H1 (cell line): ENCODE data around the gene RRM1. TPM values are rescaled to one million over a fixed set of nuclear protein-coding genes. Genes with fewer than 3 reads are reported as not detected.

Source experiments
- CTCF ChIA-PET: fragments of 300-600 bp; sonication (Branson Sonifier 250); formaldehyde crosslinking; loops from one replicate; lab custom pipeline; 2021; ENCODE audit not compliant: partially characterized antibody; lab: Charles Lee
- POLR2A ChIA-PET: fragments of 300-600 bp; sonication (Branson Sonifier 250); formaldehyde crosslinking; loops from one replicate; lab custom pipeline; 2021; ENCODE audit warnings: inconsistent platforms; ENCODE audit not compliant: partially characterized antibody; lab: Charles Lee
- DNase-seq, 2 experiments: peaks; one replicate each; pipeline versions ENCODE4 v3.0.0 to v3.0.0-alpha.2; 2010 to 2022; ENCODE audit warnings: low spot score in 2 of 2, low read depth in 1 of 2, mixed read lengths in 1 of 2
- FAIRE-seq: peaks from 2 replicates; lab custom pipeline; 2011; peaks lifted over from hg19 to GRCh38; lab: Jason Lieb, UNC
- H2AFZ ChIP-seq: 2 replicates; pipeline ENCODE4 v1.8.1; 2012; ENCODE audit warnings: low read length, inconsistent platforms
- H2AK5ac ChIP-seq: 2 replicates; pipeline ENCODE4 v1.6.1; 2013; ENCODE audit warnings: low read depth, low read length
- H2BK120ac ChIP-seq: replicated peaks from 2 replicates; pipeline ENCODE3; 2013; ENCODE audit warnings: low read depth, low read length, inconsistent platforms
- H2BK12ac ChIP-seq: 2 replicates; pipeline ENCODE4 v1.6.1; 2013; ENCODE audit warnings: low read depth, low read length
- H2BK15ac ChIP-seq: 2 replicates; pipeline ENCODE4 v1.6.1; 2013; ENCODE audit warnings: low read length
- H2BK20ac ChIP-seq: 2 replicates; pipeline ENCODE4 v1.6.1; 2013; ENCODE audit warnings: low read length
- H2BK5ac ChIP-seq: 2 replicates; pipeline ENCODE4 v1.6.1; 2013; ENCODE audit warnings: low read depth, low read length
- H3K14ac ChIP-seq: 2 replicates; pipeline ENCODE4 v1.6.1; 2013; ENCODE audit warnings: inconsistent platforms; ENCODE audit not compliant: insufficient read length
- H3K18ac ChIP-seq: 2 replicates; pipeline ENCODE4 v1.6.1; 2013; ENCODE audit warnings: low read length; ENCODE audit errors: extremely low read depth
- H3K23ac ChIP-seq: 2 replicates; pipeline ENCODE4 v1.6.1; 2013; ENCODE audit warnings: inconsistent platforms; ENCODE audit not compliant: insufficient read length
- H3K23me2 ChIP-seq: 2 replicates; pipeline ENCODE4 v1.6.1; 2013; ENCODE audit warnings: low read depth, low read length
- H3K27ac ChIP-seq: 2 replicates; pipeline ENCODE4 v1.6.1; 2011; ENCODE audit warnings: low read depth, low read length, inconsistent platforms
- H3K27me3 ChIP-seq, 4 experiments: replicated peaks in 1 of 4; 1 replicate in 1 of 4; 2 replicates in 3 of 4; pipeline versions ENCODE4 v1.6.1 to v1.8.1; 2011 to 2013; ENCODE audit warnings: low read length in 3 of 4, mild to moderate bottlenecking in 3 of 4, inconsistent platforms in 2 of 4, mixed read lengths in 2 of 4, moderate library complexity in 1 of 4; ENCODE audit not compliant: control insufficient read depth in 3 of 4, insufficient read depth in 3 of 4; ENCODE audit errors: extremely low read depth in 1 of 4
- H3K36me3 ChIP-seq, 4 experiments: 2 replicates each; pipeline versions ENCODE4 v1.6.1 to v1.8.1; 2011 to 2013; ENCODE audit warnings: mild to moderate bottlenecking in 4 of 4, low read length in 3 of 4, moderate library complexity in 2 of 4, control low read depth in 1 of 4, inconsistent platforms in 1 of 4; ENCODE audit not compliant: insufficient read depth in 4 of 4, control insufficient read depth in 2 of 4
- H3K4ac ChIP-seq: replicated peaks from 2 replicates; pipeline ENCODE3; 2013; ENCODE audit warnings: low read length, low read depth, mixed read lengths, inconsistent platforms; ENCODE audit not compliant: insufficient read length
- H3K4me1 ChIP-seq, 4 experiments: replicated peaks in 1 of 4; 1 replicate in 1 of 4; 2 replicates in 3 of 4; pipeline versions ENCODE4 v1.6.1 to v1.8.1; 2011 to 2013; ENCODE audit warnings: low read length in 3 of 4, inconsistent platforms in 2 of 4, mixed read lengths in 1 of 4; ENCODE audit not compliant: insufficient read depth in 4 of 4, control insufficient read depth in 3 of 4
- H3K4me2 ChIP-seq, 2 experiments: 2 replicates each; pipeline versions ENCODE4 v1.6.1 to v1.8.1; 2011 to 2013; ENCODE audit warnings: low read depth in 2 of 2, low read length in 2 of 2, control low read depth in 1 of 2, inconsistent platforms in 1 of 2, mild to moderate bottlenecking in 1 of 2; ENCODE audit not compliant: insufficient read depth in 1 of 2
- H3K4me3 ChIP-seq, 4 experiments: fragments of 200-600, 300-600 bp in 1 of 4; sonication (generic), shearing (Covaris generic), sonication (Bioruptor Twin) in 1 of 4; 2 replicates each; pipeline versions ENCODE4 v1.5.1 to v1.8.1; 2011 to 2016; ENCODE audit warnings: low read length in 4 of 4, low read depth in 3 of 4, control low read depth in 2 of 4, inconsistent platforms in 2 of 4, mild to moderate bottlenecking in 2 of 4, mixed read lengths in 1 of 4, moderate library complexity in 1 of 4; ENCODE audit not compliant: insufficient read depth in 2 of 4; ENCODE audit errors: extremely low read depth in 1 of 4
- H3K56ac ChIP-seq: replicated peaks from 2 replicates; pipeline ENCODE3; 2013; ENCODE audit warnings: low read depth, mild to moderate bottlenecking, mixed read lengths, low read length, inconsistent platforms; ENCODE audit not compliant: insufficient read length
- H3K79me1 ChIP-seq: 2 replicates; pipeline ENCODE4 v1.6.1; 2013; ENCODE audit warnings: low read depth, low read length, control low read depth
- H3K79me2 ChIP-seq, 2 experiments: 2 replicates each; pipeline versions ENCODE4 v1.6.1 to v1.8.1; 2012 to 2013; ENCODE audit warnings: low read length in 2 of 2, mild to moderate bottlenecking in 2 of 2, inconsistent platforms in 1 of 2; ENCODE audit not compliant: insufficient read depth in 2 of 2, control insufficient read depth in 1 of 2
- H3K9ac ChIP-seq, 4 experiments: replicated peaks in 1 of 4; 1 replicate in 1 of 4; 2 replicates in 3 of 4; pipeline versions ENCODE4 v1.6.1 to v1.8.1; 2011 to 2013; ENCODE audit warnings: low read depth in 3 of 4, low read length in 3 of 4, control low read depth in 2 of 4, mild to moderate bottlenecking in 2 of 4, moderate library complexity in 2 of 4, inconsistent platforms in 1 of 4; ENCODE audit errors: extremely low read depth in 1 of 4
- H3K9me3 ChIP-seq, 2 experiments: 2 replicates each; pipeline versions ENCODE4 v1.6.1 to v1.8.1; 2012 to 2013; ENCODE audit warnings: mild to moderate bottlenecking in 2 of 2, moderate library complexity in 2 of 2, control low read depth in 1 of 2, inconsistent platforms in 1 of 2, low read depth in 1 of 2, low read length in 1 of 2, mixed read lengths in 1 of 2; ENCODE audit not compliant: insufficient read depth in 2 of 2
- H4K20me1 ChIP-seq, 2 experiments: replicated peaks in 1 of 2; 2 replicates each; pipeline versions ENCODE3 to v1.8.1; 2011 to 2013; ENCODE audit warnings: inconsistent platforms in 2 of 2, low read length in 2 of 2, mild to moderate bottlenecking in 1 of 2; ENCODE audit not compliant: insufficient read depth in 2 of 2, control insufficient read depth in 1 of 2
- H4K5ac ChIP-seq: 2 replicates; pipeline ENCODE4 v1.6.1; 2013; ENCODE audit warnings: low read length, low read depth, mixed read lengths, inconsistent platforms; ENCODE audit not compliant: insufficient read length
- H4K8ac ChIP-seq: 2 replicates; pipeline ENCODE4 v1.8.0; 2013; ENCODE audit warnings: mild to moderate bottlenecking, moderate library complexity, low read length, inconsistent platforms; ENCODE audit not compliant: insufficient read depth; ENCODE audit errors: extremely low read depth
- H4K91ac ChIP-seq: replicated peaks from 2 replicates; pipeline ENCODE3; 2013; ENCODE audit warnings: low read length, mixed read lengths, inconsistent platforms; ENCODE audit not compliant: insufficient read length
- CEBPB ChIP-seq: IDR thresholded peaks from 2 replicates; pipeline ENCODE4 v1.6.1; 2012; ENCODE audit warnings: low read depth, low read length
- CHD1 ChIP-seq: IDR thresholded peaks from 2 replicates; pipeline ENCODE4 v1.6.1; 2012; ENCODE audit warnings: low read depth, low read length, improper control_type of control experiment
- E2F6 ChIP-seq: IDR thresholded peaks from 2 replicates; pipeline ENCODE4 v1.6.1; 2012; ENCODE audit warnings: inconsistent platforms
- KDM5A ChIP-seq: fragments of 200-600 bp; IDR thresholded peaks from 2 replicates; pipeline ENCODE4 v1.7.1; 2012; ENCODE audit warnings: mild to moderate bottlenecking, low read length, inconsistent platforms, mixed read lengths
- SP2 ChIP-seq: IDR thresholded peaks from 2 replicates; pipeline ENCODE4 v1.6.1; 2012; ENCODE audit warnings: mild to moderate bottlenecking, low read length, inconsistent platforms
- SUZ12 ChIP-seq: fragments of 200-600 bp; sonication (generic); IDR thresholded peaks from 2 replicates; pipeline ENCODE4 v1.6.1; 2012; ENCODE audit warnings: mild to moderate bottlenecking, inconsistent platforms, low read length, moderate library complexity, mixed read lengths
- TBP ChIP-seq: IDR thresholded peaks from 2 replicates; pipeline ENCODE4 v1.6.1; 2011; ENCODE audit warnings: low read depth, low read length, improper control_type of control experiment
- USF2 ChIP-seq: IDR thresholded peaks from 2 replicates; pipeline ENCODE4 v1.6.1; 2011; ENCODE audit warnings: low read length, improper control_type of control experiment
- ZNF274 ChIP-seq: IDR thresholded peaks from 2 replicates; pipeline ENCODE4 v1.7.0; 2012; ENCODE audit warnings: low read length, borderline replicate concordance; ENCODE audit errors: extremely low read depth
- WGBS, 2 experiments: shearing (Covaris generic) in 1 of 2; methylation state at CpG; one replicate each; pipeline versions ENCODE4 v1.1.6 to v1.1.7; 2013 to 2015; ENCODE audit warnings: low lambda C conversion rate in 2 of 2, mixed read lengths in 2 of 2, inconsistent platforms in 1 of 2, low coverage in 1 of 2, missing lambda C conversion rate in 1 of 2; ENCODE audit not compliant: insufficient replicate concordance in 2 of 2, insufficient coverage in 1 of 2, insufficient read length in 1 of 2; ENCODE audit errors: extremely low coverage in 1 of 2, missing lambda C conversion rate in 1 of 2; 5-methylcytosine and 5-hydroxymethylcytosine counted together
- polyA plus RNA-seq, 7 experiments: library from polyadenylated mRNA; depleted of rRNA in 3 of 7; stranded (reverse) in 5 of 7; unstranded in 2 of 7; fragments of >200 nt in 5 of 7; fragments of 200-250 nt in 2 of 7; gene quantifications; 1 replicate in 5 of 7; 2 replicates in 1 of 7; 4 replicates in 1 of 7; pipeline versions ENCODE4 v1.2.1 to v1.2.3, GENCODE V29; 2011 to 2013; ENCODE audit warnings: missing spikeins in 2 of 7, mixed read lengths in 2 of 7
- total RNA-seq: library from RNA; stranded (reverse); fragmentation: NEBNext Ultra II Directional; extraction: Animal tissue kit (Norgen Biotek cat#: 25700); gene quantifications from 2 replicates; pipeline ENCODE4 v1.2.1, GENCODE V29; 2021
- TF ChIP-seq, protein P1 (sequence below): IDR thresholded peaks from 2 replicates; pipeline ENCODE4 v1.6.1; 2012; ENCODE audit warnings: inconsistent platforms

The RRM1 gene
- total and polyA plus RNA-seq, 2 of the 8 experiments (the other 6 are each of a cell fraction or from before 2014, with no cell fraction given) = 63.6 to 126 TPM

- Histone ChIP-seq H3K18ac (no peak overlapping the region), H3K23me2 (no peaks in the 10 kb centered on the region; the same call in 1 of the 2 replicates), H2BK5ac (no peak overlapping the region)
- TF ChIP-seq, protein P1, sequence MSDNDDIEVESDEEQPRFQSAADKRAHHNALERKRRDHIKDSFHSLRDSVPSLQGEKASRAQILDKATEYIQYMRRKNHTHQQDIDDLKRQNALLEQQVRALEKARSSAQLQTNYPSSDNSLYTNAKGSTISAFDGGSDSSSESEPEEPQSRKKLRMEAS = no peak
- TF ChIP-seq KDM5A (no peak), TBP (no peak), CEBPB (no peak), USF2 (no peak), SP2 (no peak), ZNF274 (no peak), E2F6 (no peak), CHD1 (no peak), SUZ12 (no peak)
- TF ChIP-seq, all 59 proteins: peak for 0
- Histone ChIP-seq H2BK20ac (no peak overlapping the region), H3K79me2 (no peaks in the 10 kb centered on the region), H2BK15ac (no peak overlapping the region), H2AK5ac (no peak overlapping the region), H4K91ac (no peak overlapping the region), H3K56ac (no peak overlapping the region), H3K4me1 (no peaks in the 10 kb centered on the region), H3K9ac (no peak overlapping the region), H3K79me1 (no peaks in the 10 kb centered on the region), H3K14ac (no peak overlapping the region), H4K5ac (no peak overlapping the region), H3K9me3 (no peaks in the 10 kb centered on the region), H3K36me3 (no peaks in the 10 kb centered on the region), H4K20me1 (no peaks in the 10 kb centered on the region), H3K23ac (no peak overlapping the region), H3K4me2 (no peak overlapping the region), H4K8ac (no peak overlapping the region), H2BK120ac (no peak overlapping the region), H2AFZ (no peak overlapping the region), H2BK12ac (no peak overlapping the region), H3K27ac (no peak overlapping the region), H3K4me3 (no peak overlapping the region), H3K4ac (no peak overlapping the region), H3K27me3 (no peaks in the 10 kb centered on the region)
- 81% methylated on average over 1 of the region's 1 CpG; no CpG with 5 or more reads in 1 of the 2 experiments for WGBS, 2 experiments
- ChIA-PET POLR2A (no interaction called here), CTCF (interaction anchor here (1.0 to 1.5 kb wide), 2 partner anchors 11 to 207 kb away, joined by 3 to 14 read pairs; partner anchors contain the start of gene STIM1)
- FAIRE-seq (no peak), DNase-seq (no peak)
Measured at GRCh38 chr11:4061700-4062099, 32.9 kb upstream of the RRM1 start.
